SK-N-SH (cell line): ENCODE results near the gene NDUFS7. TPM values are rescaled to one million over a fixed set of nuclear protein-coding genes. Genes with fewer than 3 reads are reported as not detected.

ENCODE experiments used
- CTCF ChIA-PET: fragments of 300-600, 350-600 bp; formaldehyde crosslinking; extraction: SDS; loops from one replicate; lab custom pipeline; 2021; lab: Yijun Ruan, JAX
- POLR2A ChIA-PET: fragments of 350-600 bp; sonication (Branson Sonifier 250); formaldehyde crosslinking; extraction: SDS; loops from one replicate; lab custom pipeline; 2020; ENCODE audit warnings: antibody characterized with exemption, inconsistent platforms; lab: Yijun Ruan, JAX
- DNase-seq: peaks from one replicate; pipeline ENCODE4 v3.0.0; 2012
- H2AFZ ChIP-seq: fragments of 200-600 bp; sonication (generic); 2 replicates; pipeline ENCODE4 v1.8.1; 2016; ENCODE audit warnings: antibody characterized with exemption, mild to moderate bottlenecking, low read depth
- H3F3A ChIP-seq: fragments of 200-600 bp; sonication (generic); replicated peaks from 2 replicates; pipeline ENCODE3; 2016; ENCODE audit warnings: antibody characterized with exemption, mild to moderate bottlenecking; ENCODE audit not compliant: insufficient read depth
- H3K27ac ChIP-seq, 2 experiments: fragments of 200-500 bp in 1 of 2; fragments of 200-600 bp in 1 of 2; sonication (Bioruptor generic) in 1 of 2; sonication (generic), shearing (Covaris generic) in 1 of 2; 2 replicates each; pipeline versions ENCODE4 v1.5.1 to v1.6.1; 2014 to 2016; ENCODE audit warnings: low read depth in 2 of 2, inconsistent platforms in 1 of 2, low read length in 1 of 2, mild to moderate bottlenecking in 1 of 2, mixed read lengths in 1 of 2
- H3K27me3 ChIP-seq: fragments of 200-600 bp; sonication (generic), shearing (Covaris generic); 2 replicates; pipeline ENCODE4 v1.6.1; 2016; ENCODE audit warnings: mixed run types; ENCODE audit not compliant: insufficient read depth
- H3K36me3 ChIP-seq, 2 experiments: fragments of 200-500 bp in 1 of 2; fragments of 200-600 bp in 1 of 2; sonication (Bioruptor generic) in 1 of 2; sonication (generic) in 1 of 2; replicated peaks in 1 of 2; 2 replicates each; pipeline versions ENCODE3 to v1.5.1; 2014 to 2016; ENCODE audit warnings: low read length in 1 of 2, mild to moderate bottlenecking in 1 of 2; ENCODE audit not compliant: insufficient read depth in 2 of 2, control insufficient read depth in 1 of 2
- H3K4me1 ChIP-seq, 2 experiments: fragments of 200-500 bp in 1 of 2; fragments of 200-600 bp in 1 of 2; sonication (Bioruptor generic) in 1 of 2; sonication (generic), shearing (Covaris generic) in 1 of 2; 2 replicates each; pipeline versions ENCODE4 v1.5.1 to v1.6.1; 2014 to 2016; ENCODE audit warnings: low read depth in 1 of 2, low read length in 1 of 2, mixed run types in 1 of 2; ENCODE audit not compliant: insufficient read depth in 2 of 2, control insufficient read depth in 1 of 2
- H3K4me2 ChIP-seq: fragments of 200-600 bp; sonication (generic), shearing (Covaris generic); 2 replicates; pipeline ENCODE4 v1.6.1; 2017; ENCODE audit warnings: mixed run types
- H3K4me3 ChIP-seq, 2 experiments: fragments of 200-500 bp in 1 of 2; fragments of 200-600 bp in 1 of 2; sonication (Bioruptor generic) in 1 of 2; sonication (generic), shearing (Covaris generic) in 1 of 2; 2 replicates each; pipeline versions ENCODE4 v1.5.1 to v1.8.1; 2014 to 2016; ENCODE audit warnings: low read depth in 2 of 2, inconsistent platforms in 1 of 2, low read length in 1 of 2, mild to moderate bottlenecking in 1 of 2, mixed read lengths in 1 of 2, moderate library complexity in 1 of 2
- H3K79me2 ChIP-seq: fragments of 200-600 bp; sonication (generic); 2 replicates; pipeline ENCODE4 v1.8.1; 2017; ENCODE audit warnings: mild to moderate bottlenecking; ENCODE audit not compliant: insufficient read depth
- H3K9ac ChIP-seq: fragments of 200-600 bp; sonication (generic); 2 replicates; pipeline ENCODE4 v1.6.1; 2017; ENCODE audit warnings: mixed run types
- H3K9me2 ChIP-seq: fragments of 200-600 bp; sonication (generic); 2 replicates; pipeline ENCODE4 v1.6.1; 2017; ENCODE audit warnings: mixed run types
- H3K9me3 ChIP-seq: fragments of 200-600 bp; sonication (generic); 2 replicates; pipeline ENCODE4 v1.6.1; 2017; ENCODE audit warnings: mixed run types, mild to moderate bottlenecking, moderate library complexity
- H4K20me1 ChIP-seq: fragments of 200-600 bp; sonication (generic); 2 replicates; pipeline ENCODE4 v1.6.1; 2017; ENCODE audit warnings: mild to moderate bottlenecking, mixed run types; ENCODE audit not compliant: insufficient read depth
- CHD2 ChIP-seq: fragments of 150-350 bp; IDR thresholded peaks from 2 replicates; pipeline ENCODE4 v1.6.1; 2018; ENCODE audit warnings: low read length; ENCODE audit not compliant: partially characterized antibody
- EP300 ChIP-seq, 2 experiments: IDR thresholded peaks; 2 replicates each; pipeline versions ENCODE4 v1.4.0 to v1.6.1; 2012; ENCODE audit warnings: borderline replicate concordance in 1 of 2, low read depth in 1 of 2, low read length in 1 of 2
- GABPA ChIP-seq: IDR thresholded peaks from 2 replicates; pipeline ENCODE4 v1.4.0; 2012; ENCODE audit warnings: low read depth, mild to moderate bottlenecking
- MXI1 ChIP-seq: IDR thresholded peaks from 2 replicates; pipeline ENCODE4 v1.6.1; 2012; ENCODE audit warnings: mild to moderate bottlenecking, low read depth, low read length, improper control_type of control experiment
- NFIC ChIP-seq: IDR thresholded peaks from 2 replicates; pipeline ENCODE4 v1.4.0; 2012; ENCODE audit warnings: borderline replicate concordance
- POLR2AphosphoS5 ChIP-seq: IDR thresholded peaks from 2 replicates; pipeline ENCODE4 v1.6.1; 2012; ENCODE audit warnings: low read depth, low read length
- SIN3A ChIP-seq: IDR thresholded peaks from 2 replicates; pipeline ENCODE4 v1.6.1; 2012; ENCODE audit warnings: low read depth, mild to moderate bottlenecking, low read length, moderate library complexity, borderline replicate concordance
- SMC3 ChIP-seq: IDR thresholded peaks from 2 replicates; pipeline ENCODE4 v1.6.1; 2012; ENCODE audit warnings: low read depth, low read length, improper control_type of control experiment
- TAF1 ChIP-seq: IDR thresholded peaks from 2 replicates; pipeline ENCODE4 v1.6.1; 2012; ENCODE audit warnings: low read depth, mild to moderate bottlenecking, low read length, moderate library complexity, borderline replicate concordance
- TCF12 ChIP-seq: IDR thresholded peaks from 2 replicates; pipeline ENCODE4 v1.4.0; 2012
- WGBS: methylation state at CpG from one replicate; pipeline ENCODE4 v1.1.6; 2017; ENCODE audit warnings: low lambda C conversion rate; 5-methylcytosine and 5-hydroxymethylcytosine counted together
- polyA plus RNA-seq, 3 experiments: library from polyadenylated mRNA; depleted of rRNA; stranded (reverse); fragments of >200 nt; gene quantifications; 2 replicates each; pipeline ENCODE4 v1.2.3, GENCODE V29; 2012
- TF ChIP-seq, protein P1 (sequence below): IDR thresholded peaks from 2 replicates; pipeline ENCODE4 v1.6.1; 2012; ENCODE audit warnings: mild to moderate bottlenecking, low read depth, low read length, moderate library complexity
- TF ChIP-seq, protein P2 (sequence below): IDR thresholded peaks from 2 replicates; pipeline ENCODE4 v1.4.0; 2012; ENCODE audit warnings: low read depth, borderline replicate concordance
- TF ChIP-seq, protein P3 (sequence below): fragments of 200-600 bp; sonication (generic); IDR thresholded peaks from 2 replicates; pipeline ENCODE4 v1.6.1; 2017; ENCODE audit warnings: antibody characterized with exemption, mild to moderate bottlenecking, moderate library complexity

Gene NDUFS7
- polyA plus RNA-seq, 1 of the 3 experiments (the other 2 are of a cell fraction), result 66.4 TPM

DNA sequence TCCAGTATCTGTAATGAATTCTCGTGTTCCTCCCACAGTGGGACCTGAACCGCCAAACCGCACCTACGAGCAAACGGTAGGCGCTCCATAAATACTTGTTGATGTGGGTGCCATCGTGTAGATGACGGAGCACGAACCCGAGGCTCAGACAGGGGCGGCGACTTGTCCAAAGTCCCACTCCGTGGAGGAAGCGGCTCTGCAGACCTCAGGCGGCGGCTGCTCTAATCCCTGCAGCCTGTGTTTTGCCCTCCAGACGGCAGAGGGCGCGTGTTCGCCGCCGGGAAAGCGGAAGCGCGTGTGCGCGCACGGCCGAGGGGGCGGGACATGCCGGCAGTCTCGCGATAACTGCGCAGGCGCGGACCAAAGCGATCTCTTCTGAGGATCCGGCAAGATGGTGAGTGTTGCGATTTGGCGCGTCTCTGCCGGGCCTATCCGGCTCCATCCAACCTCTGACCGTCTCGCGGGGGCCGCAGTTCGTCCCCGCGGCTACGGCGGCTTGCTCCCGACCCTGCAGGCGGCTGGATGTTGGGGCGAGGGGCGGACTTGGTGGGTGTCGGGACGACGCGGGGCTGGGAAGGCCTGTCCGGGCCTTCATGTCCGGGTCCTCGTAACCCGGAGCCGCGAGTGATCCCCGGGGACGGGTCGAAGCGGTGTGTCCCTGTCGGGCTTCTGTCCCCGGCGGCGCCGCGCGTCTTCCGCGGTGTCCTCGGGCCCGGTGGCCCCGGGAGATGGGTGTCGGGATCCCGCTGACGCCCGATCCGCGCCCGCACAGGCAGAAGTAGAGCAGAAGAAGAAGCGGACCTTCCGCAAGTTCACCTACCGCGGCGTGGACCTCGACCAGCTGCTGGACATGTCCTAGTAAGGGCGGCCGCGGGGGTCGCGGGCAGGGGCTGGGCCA, 54.6 kb downstream of the NDUFS7 start, which contains the start of gene RPS15 (continued):
- TF ChIP-seq, protein P1, sequence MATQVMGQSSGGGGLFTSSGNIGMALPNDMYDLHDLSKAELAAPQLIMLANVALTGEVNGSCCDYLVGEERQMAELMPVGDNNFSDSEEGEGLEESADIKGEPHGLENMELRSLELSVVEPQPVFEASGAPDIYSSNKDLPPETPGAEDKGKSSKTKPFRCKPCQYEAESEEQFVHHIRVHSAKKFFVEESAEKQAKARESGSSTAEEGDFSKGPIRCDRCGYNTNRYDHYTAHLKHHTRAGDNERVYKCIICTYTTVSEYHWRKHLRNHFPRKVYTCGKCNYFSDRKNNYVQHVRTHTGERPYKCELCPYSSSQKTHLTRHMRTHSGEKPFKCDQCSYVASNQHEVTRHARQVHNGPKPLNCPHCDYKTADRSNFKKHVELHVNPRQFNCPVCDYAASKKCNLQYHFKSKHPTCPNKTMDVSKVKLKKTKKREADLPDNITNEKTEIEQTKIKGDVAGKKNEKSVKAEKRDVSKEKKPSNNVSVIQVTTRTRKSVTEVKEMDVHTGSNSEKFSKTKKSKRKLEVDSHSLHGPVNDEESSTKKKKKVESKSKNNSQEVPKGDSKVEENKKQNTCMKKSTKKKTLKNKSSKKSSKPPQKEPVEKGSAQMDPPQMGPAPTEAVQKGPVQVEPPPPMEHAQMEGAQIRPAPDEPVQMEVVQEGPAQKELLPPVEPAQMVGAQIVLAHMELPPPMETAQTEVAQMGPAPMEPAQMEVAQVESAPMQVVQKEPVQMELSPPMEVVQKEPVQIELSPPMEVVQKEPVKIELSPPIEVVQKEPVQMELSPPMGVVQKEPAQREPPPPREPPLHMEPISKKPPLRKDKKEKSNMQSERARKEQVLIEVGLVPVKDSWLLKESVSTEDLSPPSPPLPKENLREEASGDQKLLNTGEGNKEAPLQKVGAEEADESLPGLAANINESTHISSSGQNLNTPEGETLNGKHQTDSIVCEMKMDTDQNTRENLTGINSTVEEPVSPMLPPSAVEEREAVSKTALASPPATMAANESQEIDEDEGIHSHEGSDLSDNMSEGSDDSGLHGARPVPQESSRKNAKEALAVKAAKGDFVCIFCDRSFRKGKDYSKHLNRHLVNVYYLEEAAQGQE, result peak; percentile 82; the same call in 1 of the 2 replicates
- TF ChIP-seq, protein P2, sequence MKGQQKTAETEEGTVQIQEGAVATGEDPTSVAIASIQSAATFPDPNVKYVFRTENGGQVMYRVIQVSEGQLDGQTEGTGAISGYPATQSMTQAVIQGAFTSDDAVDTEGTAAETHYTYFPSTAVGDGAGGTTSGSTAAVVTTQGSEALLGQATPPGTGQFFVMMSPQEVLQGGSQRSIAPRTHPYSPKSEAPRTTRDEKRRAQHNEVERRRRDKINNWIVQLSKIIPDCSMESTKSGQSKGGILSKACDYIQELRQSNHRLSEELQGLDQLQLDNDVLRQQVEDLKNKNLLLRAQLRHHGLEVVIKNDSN, result peak; percentile 50
- TF ChIP-seq CHD2 (peak; percentile 100), NFIC (no peak; the same call in 1 of the 2 replicates), GABPA (peak; percentile 91), MXI1 (peak; percentile 82), TCF12 (no peak), TAF1 (peak; percentile 99), POLR2AphosphoS5 (peak; percentile 99), SMC3 (peak; percentile 5; the same call in 1 of the 2 replicates)
- TF ChIP-seq, protein P3, sequence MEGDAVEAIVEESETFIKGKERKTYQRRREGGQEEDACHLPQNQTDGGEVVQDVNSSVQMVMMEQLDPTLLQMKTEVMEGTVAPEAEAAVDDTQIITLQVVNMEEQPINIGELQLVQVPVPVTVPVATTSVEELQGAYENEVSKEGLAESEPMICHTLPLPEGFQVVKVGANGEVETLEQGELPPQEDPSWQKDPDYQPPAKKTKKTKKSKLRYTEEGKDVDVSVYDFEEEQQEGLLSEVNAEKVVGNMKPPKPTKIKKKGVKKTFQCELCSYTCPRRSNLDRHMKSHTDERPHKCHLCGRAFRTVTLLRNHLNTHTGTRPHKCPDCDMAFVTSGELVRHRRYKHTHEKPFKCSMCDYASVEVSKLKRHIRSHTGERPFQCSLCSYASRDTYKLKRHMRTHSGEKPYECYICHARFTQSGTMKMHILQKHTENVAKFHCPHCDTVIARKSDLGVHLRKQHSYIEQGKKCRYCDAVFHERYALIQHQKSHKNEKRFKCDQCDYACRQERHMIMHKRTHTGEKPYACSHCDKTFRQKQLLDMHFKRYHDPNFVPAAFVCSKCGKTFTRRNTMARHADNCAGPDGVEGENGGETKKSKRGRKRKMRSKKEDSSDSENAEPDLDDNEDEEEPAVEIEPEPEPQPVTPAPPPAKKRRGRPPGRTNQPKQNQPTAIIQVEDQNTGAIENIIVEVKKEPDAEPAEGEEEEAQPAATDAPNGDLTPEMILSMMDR, result peak; percentile 86

DNA sequence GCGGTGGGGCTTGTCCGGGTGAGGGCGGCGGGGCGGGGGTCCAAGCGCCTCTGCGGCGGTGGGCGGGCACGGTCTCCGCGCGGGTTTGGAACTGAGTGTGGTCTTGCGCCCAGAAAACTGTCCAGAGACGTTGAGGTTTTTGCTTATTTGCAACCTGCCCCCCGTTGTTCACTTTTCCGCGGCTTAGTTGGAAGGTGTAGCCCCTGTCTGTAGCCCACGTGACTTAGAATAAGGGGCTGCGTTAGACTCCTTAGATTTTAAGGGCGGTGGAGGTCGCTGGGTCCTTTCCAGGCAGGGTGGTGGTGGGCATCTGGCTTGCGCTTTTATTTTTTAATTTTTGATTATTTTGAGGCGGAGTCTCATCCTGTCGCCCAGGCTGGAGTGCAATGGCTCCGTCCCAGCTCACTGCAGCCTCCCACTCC, 55.2 kb downstream of the NDUFS7 start:
- Histone ChIP-seq H2AFZ (no peak overlapping the region), H3K36me3 (peaks cover 36 to 44% of the 10 kb centered on the region in 2 experiments), H3K4me3 (peak overlapping the region; percentile 80 to 81), H3K79me2 (peaks cover 43% of the 10 kb centered on the region), H3K27me3 (no peaks in the 10 kb centered on the region), H4K20me1 (peaks cover 56% of the 10 kb centered on the region), H3K9ac (peak overlapping the region; percentile 96), H3K4me2 (peak overlapping the region; percentile 97), H3K9me3 (no peaks in the 10 kb centered on the region), H3F3A (peaks cover 62% of the 10 kb centered on the region), H3K27ac (peak overlapping the region; percentile 81 to 82; a peak in 3 of 4 replicates), H3K4me1 (peaks cover 3 to 17% of the 10 kb centered on the region in 2 experiments; a peak in 3 of 4 replicates), H3K9me2 (no peaks in the 10 kb centered on the region)
- POLR2A ChIA-PET, result interaction anchor here (1.1 kb wide), 1 partner anchor 170 kb away, joined by 3 read pairs; the partner anchor contains the start of gene CIRBP
- 3% methylated on average over 18 of the region's 26 CpGs for WGBS
- CTCF ChIA-PET, result interaction anchor here (0.7 to 1.3 kb wide), 3 partner anchors 14 to 64 kb away, joined by 3 read pairs; no protein-coding TSS in a partner anchor
- DNase-seq, result peak; percentile 64
- TF ChIP-seq SIN3A (peak; percentile 70; the same call in 1 of the 2 replicates), EP300 (IDR thresholded peaks at IDR 0.05; ENCODE audit: borderline replicate concordance in 1 of 2, low read depth in 1 of 2, low read length in 1 of 2) (no peak)
- TF ChIP-seq, protein P2, result peak; percentile 61; the same call in 1 of the 2 replicates
